Brain microvascular endothelial cell (primary cell): Measurements from ENCODE around the gene KMT2A.

Source experiments
- DNase-seq: peaks from one replicate; pipeline ENCODE4 v3.0.0-alpha.2; 2020
- H3K27ac ChIP-seq: fragments of 250-450 bp; sonication (Bioruptor Pico); 2 replicates; pipeline ENCODE4 v1.5.1; 2020; ENCODE audit warnings: mild to moderate bottlenecking, moderate library complexity
- H3K27me3 ChIP-seq: fragments of 250-450 bp; sonication (Bioruptor Pico); replicated peaks from 2 replicates; pipeline ENCODE4 v1.5.1; 2020; ENCODE audit warnings: mild to moderate bottlenecking
- H3K36me3 ChIP-seq: fragments of 250-450 bp; sonication (Bioruptor Pico); replicated peaks from 2 replicates; pipeline ENCODE4 v1.5.1; 2020; ENCODE audit warnings: mild to moderate bottlenecking
- H3K4me3 ChIP-seq: 2 replicates; pipeline ENCODE4 v1.5.1; 2011; ENCODE audit warnings: low read depth, mild to moderate bottlenecking, control low read depth, low read length, moderate library complexity
- in situ Hi-C: cut with HindIII; loops from 2 replicates; pipeline ENCODE4 v1.10.0; 2017; ENCODE audit warnings: low sequenced_read_pairs, low pct_ligation_motif_present
- TF ChIP-seq, protein P1 (sequence below): IDR thresholded peaks from 2 replicates; pipeline ENCODE4 v1.5.1; 2011; ENCODE audit warnings: low read depth, mild to moderate bottlenecking, moderate library complexity, low read length, control low read depth, inconsistent platforms; ENCODE audit errors: missing control alignments

KMT2A gene

GRCh38 chr11:118524757-118525470, 88.6 kb downstream of the KMT2A start:
- TF ChIP-seq, protein P1, sequence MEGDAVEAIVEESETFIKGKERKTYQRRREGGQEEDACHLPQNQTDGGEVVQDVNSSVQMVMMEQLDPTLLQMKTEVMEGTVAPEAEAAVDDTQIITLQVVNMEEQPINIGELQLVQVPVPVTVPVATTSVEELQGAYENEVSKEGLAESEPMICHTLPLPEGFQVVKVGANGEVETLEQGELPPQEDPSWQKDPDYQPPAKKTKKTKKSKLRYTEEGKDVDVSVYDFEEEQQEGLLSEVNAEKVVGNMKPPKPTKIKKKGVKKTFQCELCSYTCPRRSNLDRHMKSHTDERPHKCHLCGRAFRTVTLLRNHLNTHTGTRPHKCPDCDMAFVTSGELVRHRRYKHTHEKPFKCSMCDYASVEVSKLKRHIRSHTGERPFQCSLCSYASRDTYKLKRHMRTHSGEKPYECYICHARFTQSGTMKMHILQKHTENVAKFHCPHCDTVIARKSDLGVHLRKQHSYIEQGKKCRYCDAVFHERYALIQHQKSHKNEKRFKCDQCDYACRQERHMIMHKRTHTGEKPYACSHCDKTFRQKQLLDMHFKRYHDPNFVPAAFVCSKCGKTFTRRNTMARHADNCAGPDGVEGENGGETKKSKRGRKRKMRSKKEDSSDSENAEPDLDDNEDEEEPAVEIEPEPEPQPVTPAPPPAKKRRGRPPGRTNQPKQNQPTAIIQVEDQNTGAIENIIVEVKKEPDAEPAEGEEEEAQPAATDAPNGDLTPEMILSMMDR, result no peak
- in situ Hi-C loops, result no loop called here

DNA sequence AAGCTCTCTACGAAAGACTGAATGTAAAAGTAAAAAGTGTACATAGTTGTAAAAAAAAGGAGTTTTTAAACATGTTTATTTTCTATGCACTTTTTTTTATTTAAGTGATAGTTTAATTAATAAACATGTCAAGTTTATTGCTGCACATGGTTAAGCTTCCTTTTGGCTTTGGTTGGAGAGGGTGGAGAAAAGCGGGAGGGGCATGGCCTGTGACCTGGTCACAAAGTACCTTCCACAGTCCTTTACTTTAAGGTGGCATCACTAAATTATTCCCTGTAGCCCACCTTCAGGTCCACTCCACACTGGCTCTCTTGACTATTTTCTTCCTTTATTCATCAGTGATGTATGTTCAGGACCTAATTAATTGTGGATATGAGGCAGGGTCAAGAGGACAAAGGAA, 90.4 kb downstream of the KMT2A start:
- Histone ChIP-seq H3K27me3 (no peaks in the 10 kb centered on the region), H3K4me3 (no peak overlapping the region), H3K27ac (no peak overlapping the region), H3K36me3 (peaks cover 25% of the 10 kb centered on the region)
- DNase-seq, result no peak
- in situ Hi-C loops, result no loop called here
- TF ChIP-seq, protein P1, result no peak

More at GRCh38 chr11:118524757-118525470, 88.6 kb downstream of the KMT2A start:
- Histone ChIP-seq H3K4me3 (no peak overlapping the region), H3K27me3 (no peaks in the 10 kb centered on the region), H3K27ac (no peak overlapping the region), H3K36me3 (peaks cover 40% of the 10 kb centered on the region)
- no peak for DNase-seq

GRCh38 chr11:118527109-118527508, 90.8 kb downstream of the KMT2A start, which contains the start of gene TTC36:
TSS of gene TTC36 (plus strand) at chr11:118527474. CDS start at chr11:118527495, 21 bp downstream.
- TF ChIP-seq, protein P1, result no peak
- Histone ChIP-seq H3K36me3 (peaks cover 21% of the 10 kb centered on the region), H3K4me3 (no peak within 1 kb of the TSS), H3K27me3 (no peaks in the 10 kb centered on the region), H3K27ac (no peak within 1 kb of the TSS)
- in situ Hi-C loops, result no loop called here
- DNase-seq, result no peak

DNA sequence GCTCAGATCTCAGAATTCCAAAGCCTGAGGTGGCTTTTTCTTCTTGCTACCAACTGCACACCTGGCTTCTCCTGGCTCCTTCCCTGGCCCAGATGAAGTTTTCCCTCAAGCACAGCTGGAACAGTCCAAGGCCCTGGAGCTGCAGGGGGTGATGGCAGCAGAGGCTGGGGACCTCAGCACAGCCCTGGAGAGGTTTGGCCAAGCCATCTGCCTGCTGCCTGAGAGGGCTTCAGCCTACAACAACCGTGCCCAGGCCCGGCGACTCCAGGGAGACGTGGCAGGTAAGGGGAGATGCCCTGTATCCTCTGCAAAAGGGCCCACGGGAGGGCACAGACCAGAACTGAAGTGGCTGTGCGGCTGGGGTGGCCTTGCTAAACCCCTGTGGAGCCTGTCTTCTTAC, 92.2 kb downstream of the KMT2A start:
- in situ Hi-C loops, result no loop called here
- H3K27ac ChIP-seq, result no peak overlapping the region
- DNase-seq, result no peak
- H3K27me3 ChIP-seq, result no peaks in the 10 kb centered on the region
- no peak overlapping the region for H3K4me3 ChIP-seq
- TF ChIP-seq, protein P1, result no peak
- peaks cover 9% of the 10 kb centered on the region for H3K36me3 ChIP-seq

GRCh38 chr11:118529584-118530175, 93.4 kb downstream of the KMT2A start:
- TF ChIP-seq, protein P1, result no peak
- DNase-seq, result no peak
- Histone ChIP-seq H3K36me3 (peaks cover 6% of the 10 kb centered on the region), H3K27me3 (no peaks in the 10 kb centered on the region), H3K27ac (no peak overlapping the region), H3K4me3 (no peak overlapping the region)
- in situ Hi-C loops, result no loop called here

DNA sequence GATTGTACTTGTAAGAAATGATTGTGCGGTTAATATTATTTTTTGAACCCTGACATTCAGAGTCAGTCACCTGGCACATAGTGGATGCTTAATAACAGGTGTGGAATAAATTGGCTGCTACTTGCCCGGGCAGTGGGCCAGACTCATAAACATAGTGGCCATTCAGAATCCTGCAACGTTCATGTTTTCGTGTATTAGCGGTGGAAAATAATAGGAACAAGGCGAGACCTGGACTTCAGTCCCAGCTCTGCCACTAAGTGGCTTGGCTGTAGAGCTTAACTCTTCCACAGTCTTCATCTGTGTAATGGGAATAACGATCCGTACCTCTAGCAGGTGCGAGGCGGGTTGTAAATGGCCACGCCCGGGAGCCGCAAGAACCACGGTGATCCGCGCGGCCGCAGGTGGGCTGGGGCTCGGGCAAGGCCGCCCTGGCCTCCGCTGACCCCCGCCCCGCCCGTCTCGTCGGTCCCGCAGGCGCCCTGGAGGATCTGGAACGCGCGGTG, 93.9 kb downstream of the KMT2A start:
- TF ChIP-seq, protein P1, result no peak
- no peak overlapping the region for H3K27ac ChIP-seq
- no peak for DNase-seq

More for the DNA sequence above, 93.9 kb downstream of the KMT2A start:
- Histone ChIP-seq H3K27me3 (no peaks in the 10 kb centered on the region), H3K4me3 (peak overlapping the region; percentile 64), H3K36me3 (peaks cover under 1% of the 10 kb centered on the region)
- in situ Hi-C loops, result no loop called here
